Activated CD8-positive, alpha-beta memory T cell treated with anti-CD3 and anti-CD28 coated beads for 36 hours (primary cell): ENCODE results near the gene F9. TPM values are rescaled to one million over a fixed set of nuclear protein-coding genes. Genes with fewer than 3 reads are reported as not detected.
"Not testable (repeated sequence)": the region's sequence is repeated elsewhere in the genome, so short reads cannot be mapped to it uniquely, and the experiment has no call there.

ENCODE experiments used
- CTCF ChIA-PET: fragments of 350-600 bp; sonication (Branson Sonifier 250); formaldehyde crosslinking; loops from one replicate; lab custom pipeline; 2021; ENCODE audit warnings: antibody characterized with exemption; lab: Charles Lee
- POLR2A ChIA-PET: fragments of 350-600 bp; sonication (Branson Sonifier 250); formaldehyde crosslinking; loops from one replicate; lab custom pipeline; 2021; ENCODE audit warnings: antibody characterized with exemption; lab: Charles Lee
- total RNA-seq, 2 experiments: library from RNA; stranded (reverse); gene quantifications; one replicate each; pipeline ENCODE4 v1.2.3, GENCODE V29; 2021

The F9 gene
- total RNA-seq, result not detected

DNA sequence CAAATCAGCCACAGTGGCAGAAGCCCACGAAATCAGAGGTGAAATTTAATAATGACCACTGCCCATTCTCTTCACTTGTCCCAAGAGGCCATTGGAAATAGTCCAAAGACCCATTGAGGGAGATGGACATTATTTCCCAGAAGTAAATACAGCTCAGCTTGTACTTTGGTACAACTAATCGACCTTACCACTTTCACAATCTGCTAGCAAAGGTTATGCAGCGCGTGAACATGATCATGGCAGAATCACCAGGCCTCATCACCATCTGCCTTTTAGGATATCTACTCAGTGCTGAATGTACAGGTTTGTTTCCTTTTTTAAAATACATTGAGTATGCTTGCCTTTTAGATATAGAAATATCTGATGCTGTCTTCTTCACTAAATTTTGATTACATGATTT is at the start of gene F9:
F9 (plus strand) TSS at position 190 of the 400 bp plus-strand sequence; CDS start at position 216, 26 bp downstream.
- ChIA-PET CTCF (no interaction called here), POLR2A (no interaction called here)

DNA sequence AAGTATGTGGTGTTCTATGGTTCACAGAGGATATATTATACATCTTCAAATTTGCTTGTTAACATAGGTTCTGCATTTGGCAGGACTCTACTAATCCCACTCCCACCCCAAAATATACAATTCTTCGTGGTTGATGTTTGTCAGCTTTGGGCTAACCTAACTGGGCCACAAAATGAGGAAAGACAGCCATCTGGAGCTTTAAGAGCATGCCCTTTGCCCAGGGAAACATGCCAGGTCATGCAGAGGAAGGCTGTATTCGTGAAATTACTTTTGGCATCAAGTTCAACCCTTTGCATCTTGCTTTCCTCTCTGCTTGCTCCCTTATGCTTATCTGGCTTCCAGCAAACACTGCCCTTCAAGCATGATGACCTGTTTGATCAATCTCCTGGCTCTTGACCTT is 46.8 kb upstream of the F9 start:
- CTCF ChIA-PET, result no interaction called here
- POLR2A ChIA-PET, result no interaction called here

DNA sequence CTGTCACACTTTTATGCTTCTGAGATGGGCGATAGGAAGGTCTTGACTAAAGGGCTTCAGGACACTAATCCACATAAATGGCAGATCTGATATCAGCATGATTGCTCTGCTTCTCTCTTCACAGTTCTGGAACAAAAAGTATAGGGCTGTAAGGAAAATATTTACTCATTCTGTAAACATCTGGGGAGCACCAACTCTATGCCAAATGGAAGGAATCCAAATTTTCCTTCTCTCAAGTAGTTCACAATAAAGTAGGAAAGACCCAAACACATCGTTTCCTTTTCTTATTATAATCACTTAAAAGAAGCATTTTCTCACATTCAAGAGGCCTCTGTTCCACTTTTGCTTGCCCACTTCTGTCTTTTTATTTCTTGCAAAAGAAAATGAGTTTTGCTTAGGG is 45.9 kb upstream of the F9 start:
- ChIA-PET CTCF (no interaction called here), POLR2A (no interaction called here)

DNA sequence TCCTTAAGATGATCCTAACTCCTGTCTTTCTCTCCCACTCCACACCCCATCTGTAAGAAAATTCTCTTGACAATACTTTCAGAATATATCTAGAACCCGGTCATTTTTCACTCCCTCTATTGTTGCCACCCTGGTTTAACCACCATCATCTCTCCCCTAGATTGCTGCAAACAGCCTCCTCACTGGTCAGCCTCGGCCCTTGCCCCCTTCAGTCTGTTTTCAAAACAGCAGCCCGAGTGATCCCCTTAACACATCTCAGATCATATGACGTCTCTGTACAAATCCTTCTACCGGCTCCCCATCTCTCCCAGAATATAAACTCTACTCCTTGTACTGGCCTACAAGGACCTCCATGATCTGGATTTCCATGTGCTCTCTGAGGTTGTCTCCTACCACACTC is 35.2 kb upstream of the F9 start:
- ChIA-PET POLR2A (no interaction called here), CTCF (no interaction called here)

DNA sequence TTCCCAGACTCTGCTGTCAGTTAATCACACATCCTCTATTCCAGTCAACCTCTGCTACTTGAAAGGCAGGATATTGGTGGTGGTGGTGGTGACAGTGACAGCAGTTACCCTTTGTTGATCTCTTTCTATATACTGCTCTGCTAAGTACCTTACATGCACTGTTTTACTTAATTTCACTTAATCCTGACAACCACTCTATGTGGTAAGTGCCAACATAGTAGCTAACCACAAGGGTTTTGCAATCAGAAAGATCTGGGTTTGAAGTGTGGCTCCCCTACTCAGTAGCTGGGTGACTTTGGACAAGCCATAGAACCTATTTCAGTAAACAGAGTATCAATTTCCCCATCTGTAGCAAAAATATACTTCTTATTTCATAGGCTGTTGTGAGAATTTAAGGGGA is 24.2 kb upstream of the F9 start:
- POLR2A ChIA-PET, result no interaction called here
- CTCF ChIA-PET, result no interaction called here

DNA sequence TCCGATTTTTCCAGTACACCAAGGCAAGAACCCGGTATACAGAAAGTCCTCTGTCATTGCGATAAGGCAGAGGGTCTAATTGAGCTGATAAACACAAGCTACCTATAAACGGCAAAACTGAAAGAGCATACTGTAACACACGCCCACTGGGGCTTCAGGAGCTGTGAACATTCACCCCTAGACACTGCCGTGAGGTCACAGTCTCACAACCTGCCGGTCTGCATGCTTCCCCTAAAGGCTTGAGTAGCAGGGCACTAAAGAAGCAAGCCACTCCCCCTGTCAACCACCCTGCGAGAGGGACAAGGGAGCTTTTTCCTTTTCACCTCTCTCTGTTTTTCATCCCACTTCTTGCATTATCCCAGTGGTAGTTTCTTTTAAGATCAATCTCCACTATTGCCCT is 22.4 kb upstream of the F9 start:
- CTCF ChIA-PET, result interaction anchor here (0.6 kb wide), 1 partner anchor 402 kb away, joined by 3 read pairs; no protein-coding TSS in a partner anchor
- POLR2A ChIA-PET, result no interaction called here

DNA sequence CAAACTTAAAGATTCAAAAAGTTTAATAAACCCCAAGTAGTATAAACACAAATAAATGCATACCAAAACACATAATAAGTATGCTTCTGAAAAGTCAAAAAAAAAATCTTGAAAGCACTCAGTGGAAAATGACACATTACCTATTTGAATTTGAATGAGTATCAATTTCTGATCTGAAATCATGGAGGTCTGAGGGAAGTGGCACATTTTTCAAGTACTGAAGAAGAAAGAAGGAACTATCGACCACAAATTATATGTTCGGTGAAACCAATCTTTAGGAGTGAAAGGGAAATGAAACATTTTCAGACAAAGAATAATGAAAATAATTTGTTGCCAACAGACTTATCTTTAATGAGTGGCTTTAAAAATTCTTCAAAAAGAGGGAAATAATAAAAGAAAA is 12.1 kb upstream of the F9 start:
- ChIA-PET CTCF (no interaction called here), POLR2A (no interaction called here)

DNA sequence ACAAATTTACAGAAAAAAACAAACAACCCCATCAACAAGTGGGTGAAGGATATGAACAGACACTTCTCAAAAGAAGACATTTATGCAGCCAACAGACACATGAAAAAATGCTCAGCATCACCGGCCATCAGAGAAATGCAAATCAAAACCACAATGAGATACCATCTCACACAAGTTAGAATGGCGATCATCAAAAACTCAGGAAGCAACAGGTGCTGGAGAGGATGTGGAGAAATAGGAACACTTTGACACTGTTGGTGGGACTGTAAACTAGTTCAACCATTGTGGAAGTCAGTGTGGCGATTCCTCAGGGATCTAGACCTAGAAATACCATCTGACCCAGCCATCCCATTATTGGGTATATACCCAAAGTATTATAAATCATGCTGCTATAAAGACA is 1.7 kb upstream of the F9 start:
- POLR2A ChIA-PET, CTCF ChIA-PET: not testable (repeated sequence)

DNA sequence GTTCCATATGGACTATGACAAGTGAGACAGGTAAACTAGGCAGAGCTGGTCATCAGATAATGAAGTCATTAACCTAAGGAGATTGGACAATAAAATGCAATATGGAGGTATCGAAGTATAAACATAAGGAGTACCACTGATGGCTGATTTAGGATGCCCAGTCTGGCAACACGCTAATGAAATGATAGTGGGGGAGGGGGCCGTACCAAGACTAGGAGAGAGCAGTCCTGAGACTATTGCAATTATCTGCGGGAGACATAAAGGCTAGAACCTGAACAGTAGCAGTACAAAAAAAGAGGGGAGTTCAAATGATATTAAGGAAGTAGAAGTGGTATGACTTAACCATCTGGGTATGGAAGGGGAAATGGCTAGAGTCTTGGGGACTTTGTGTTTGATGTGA is 2.3 kb downstream of the F9 start:
- ChIA-PET CTCF (no interaction called here), POLR2A (no interaction called here)

DNA sequence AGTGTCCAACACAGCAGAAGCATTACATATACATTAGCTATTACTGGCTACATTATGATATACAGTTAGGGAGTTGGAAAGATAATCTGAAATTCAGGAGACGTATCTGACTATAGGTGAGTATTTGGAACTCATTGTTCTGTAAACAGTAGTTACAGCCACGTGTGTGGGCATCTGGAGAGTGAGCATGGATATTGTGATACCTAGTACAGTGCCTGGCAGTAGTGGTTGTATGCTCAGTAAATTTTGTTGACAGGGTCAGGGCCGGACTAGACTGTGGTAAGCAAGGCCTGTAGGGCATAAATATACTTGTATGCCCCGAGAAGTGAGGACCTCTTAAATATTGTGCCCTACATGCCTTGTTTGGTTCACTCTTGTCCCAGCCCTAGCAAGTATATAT is 2.9 kb downstream of the F9 start:
- ChIA-PET POLR2A (no interaction called here), CTCF (no interaction called here)

DNA sequence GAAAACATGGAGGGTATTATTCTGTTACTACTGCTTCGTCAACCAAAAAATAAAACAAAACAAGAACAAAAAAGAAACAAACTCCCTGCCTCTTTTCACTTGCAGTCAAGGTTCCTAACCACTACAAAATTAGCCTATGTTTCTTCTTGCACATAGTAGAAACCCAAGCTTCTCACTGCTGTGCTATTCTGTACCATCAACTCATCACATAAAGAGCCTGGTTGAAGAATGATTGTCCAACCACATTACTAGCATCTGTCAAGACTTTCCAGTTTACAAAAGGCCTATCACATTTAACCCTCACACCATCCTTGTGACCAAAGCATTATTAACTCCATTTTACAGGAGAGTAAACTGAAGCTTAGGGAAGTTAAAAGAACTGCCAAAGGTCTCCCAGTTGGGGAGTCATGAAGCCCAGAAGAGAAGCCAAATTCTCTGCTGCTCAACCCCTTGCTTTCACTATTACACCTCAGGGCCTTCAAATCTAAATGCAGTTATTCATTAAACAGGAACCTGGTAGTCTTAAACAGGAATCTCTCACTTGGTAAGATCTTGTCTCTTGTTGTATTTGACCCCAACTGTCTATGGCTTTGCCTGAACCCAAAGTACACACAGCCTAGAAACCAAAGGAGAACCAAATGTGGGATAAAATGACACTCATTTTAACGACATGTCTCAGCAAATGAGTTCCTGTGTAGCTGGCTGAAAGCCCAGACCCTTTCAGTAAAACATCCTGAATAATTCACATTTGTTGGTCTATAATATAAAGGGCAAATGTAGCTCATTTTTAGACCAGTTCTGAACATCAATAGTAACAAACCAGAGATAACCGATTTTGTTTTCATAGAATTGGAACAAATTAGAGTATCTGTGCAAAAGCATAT is 8.6 kb downstream of the F9 start:
- POLR2A ChIA-PET, result no interaction called here
- CTCF ChIA-PET, result no interaction called here

DNA sequence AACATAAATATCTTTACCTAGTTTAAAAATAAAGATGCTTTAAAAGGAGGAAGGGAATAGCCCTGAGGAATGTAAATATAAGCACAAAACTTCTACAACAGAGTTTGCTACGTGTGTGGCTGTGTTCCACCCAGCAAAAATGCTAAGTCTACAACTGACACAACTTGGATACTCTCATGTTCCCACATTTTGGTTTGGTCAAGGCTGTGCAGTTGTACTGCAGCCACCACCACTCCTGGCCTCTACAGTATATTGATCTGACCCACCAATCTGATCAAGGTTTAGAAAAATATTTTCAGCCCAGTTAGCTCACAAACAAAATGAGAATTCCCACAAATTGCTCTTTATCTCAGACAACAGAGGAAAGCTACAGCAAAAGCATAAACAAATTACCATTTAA is 12.1 kb downstream of the F9 start:
- POLR2A ChIA-PET, result no interaction called here
- CTCF ChIA-PET, result no interaction called here

DNA sequence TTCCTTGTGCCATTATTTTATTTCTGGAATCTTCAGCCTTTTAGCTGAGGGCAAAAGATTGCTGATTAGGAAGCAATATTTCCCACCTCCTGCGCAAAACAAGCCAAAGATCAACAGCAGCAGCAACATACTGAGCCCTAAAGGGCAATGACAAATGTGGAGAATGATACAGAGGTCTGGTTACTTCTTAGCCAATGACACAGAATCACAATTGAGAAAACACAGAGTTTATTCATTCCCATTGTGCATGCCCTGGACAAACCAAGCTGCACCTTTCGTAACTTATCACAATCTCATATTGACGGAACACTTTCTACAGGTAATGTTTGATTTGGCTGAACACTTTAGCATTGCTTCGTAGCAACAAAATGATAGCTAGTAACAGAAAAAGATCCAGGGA is 13.4 kb downstream of the F9 start:
- ChIA-PET CTCF (no interaction called here), POLR2A (no interaction called here)

DNA sequence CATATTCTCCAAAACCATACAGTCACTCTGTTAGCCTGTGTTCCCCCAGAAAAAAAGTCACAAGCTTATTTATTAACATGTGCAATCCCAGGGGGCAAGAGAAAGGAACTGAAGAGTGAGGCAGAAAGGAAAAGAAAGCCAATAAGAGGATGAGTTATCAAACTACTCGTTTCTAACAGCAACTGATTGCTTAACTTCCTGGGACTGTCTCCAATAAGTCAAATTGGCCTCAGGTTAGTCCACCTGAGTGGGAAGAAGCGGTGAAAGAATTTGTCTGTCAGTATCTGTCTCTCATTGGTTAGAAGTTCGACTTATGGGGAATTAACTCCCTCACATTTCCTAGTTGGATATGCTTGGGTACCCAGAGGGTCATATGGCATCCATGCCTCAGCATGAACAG is 14.1 kb downstream of the F9 start:
- POLR2A ChIA-PET, result no interaction called here
- CTCF ChIA-PET, result no interaction called here

DNA sequence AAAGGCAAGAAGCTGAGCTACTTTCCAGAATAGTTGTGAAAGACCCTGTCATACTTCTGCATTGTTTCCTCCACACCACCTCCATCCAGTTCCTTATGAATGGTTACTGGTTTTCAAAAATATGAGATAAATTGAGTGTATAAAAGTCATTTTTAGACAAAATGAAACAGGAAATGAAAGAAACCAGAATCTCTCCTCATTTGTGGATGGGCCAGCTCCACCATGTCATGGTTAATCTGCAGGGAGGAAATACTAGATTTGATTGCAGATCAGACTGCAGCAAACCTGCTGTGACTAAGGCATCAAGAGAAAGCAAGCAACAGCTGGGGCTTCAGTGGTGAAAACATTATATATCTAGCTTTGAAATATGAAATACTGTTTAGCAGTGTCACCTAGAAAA is 23.8 kb downstream of the F9 start:
- CTCF ChIA-PET, result no interaction called here

DNA sequence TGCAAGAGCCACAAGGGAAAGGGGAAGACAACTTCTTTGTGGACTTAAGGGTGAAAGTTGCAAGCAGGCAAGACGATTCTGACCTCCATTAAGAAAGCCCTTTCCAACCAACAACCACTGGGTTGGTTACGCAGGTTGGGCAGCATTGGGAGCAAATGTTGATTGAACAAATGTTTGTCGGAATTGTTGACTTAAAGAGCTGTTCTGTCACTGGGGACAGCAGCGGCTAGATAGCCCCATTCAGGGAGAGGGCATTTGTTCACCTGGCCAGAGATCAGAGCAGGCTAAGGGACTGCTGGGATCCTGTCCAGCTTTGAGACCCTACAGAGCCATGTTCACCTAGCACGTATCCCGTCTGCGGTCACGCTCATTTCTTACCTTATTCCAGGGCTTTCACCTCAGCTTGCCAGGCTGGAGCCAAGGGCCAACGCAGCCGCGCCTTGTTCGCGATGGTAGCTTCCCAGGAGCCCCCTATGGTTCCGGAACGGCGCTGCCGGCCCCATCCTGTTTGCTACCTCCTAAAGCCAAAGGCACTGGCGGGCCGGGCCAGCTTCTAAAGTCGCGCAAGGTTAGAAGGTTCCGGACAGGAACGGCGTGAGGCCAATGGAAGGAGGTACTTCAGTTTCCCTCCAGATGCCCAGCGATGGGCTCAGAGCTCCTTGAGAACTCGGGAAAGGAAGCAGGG is 24.6 kb downstream of the F9 start:
- ChIA-PET CTCF (no interaction called here), POLR2A (no interaction called here)

More for the DNA sequence above, 23.8 kb downstream of the F9 start:
- POLR2A ChIA-PET, result no interaction called here

DNA sequence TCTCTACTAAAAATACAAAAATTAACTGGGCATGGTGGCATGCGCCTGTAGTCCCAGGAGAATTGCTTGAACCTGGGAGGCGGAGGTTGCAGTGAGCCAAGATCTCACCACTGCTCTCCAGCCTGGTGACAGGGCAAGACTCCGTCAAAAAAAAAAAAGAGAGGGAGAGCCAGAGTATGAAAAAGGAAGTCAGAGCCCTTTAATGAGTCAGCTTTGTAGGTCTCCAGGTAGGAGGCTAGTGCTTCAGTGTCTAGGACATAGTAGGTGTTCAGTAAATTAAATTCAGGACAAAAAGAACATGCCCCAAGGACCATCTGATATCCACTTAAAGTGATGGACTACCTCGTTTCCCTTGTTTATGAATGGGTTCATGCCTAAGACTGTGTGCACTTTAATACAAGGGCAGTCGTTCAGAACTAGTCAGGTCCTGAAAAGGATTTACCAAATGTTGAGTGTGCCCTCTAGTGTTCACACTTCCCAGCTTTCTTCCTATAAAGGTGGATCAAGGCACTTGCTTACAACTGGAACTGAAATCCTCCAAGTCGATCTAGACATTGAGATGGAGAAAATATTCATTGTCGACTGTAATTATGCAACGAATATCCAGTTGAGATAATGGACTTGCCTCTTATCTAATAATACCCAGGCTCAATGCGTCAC is 29.0 kb downstream of the F9 start:
- CTCF ChIA-PET, result no interaction called here
- POLR2A ChIA-PET, result no interaction called here

DNA sequence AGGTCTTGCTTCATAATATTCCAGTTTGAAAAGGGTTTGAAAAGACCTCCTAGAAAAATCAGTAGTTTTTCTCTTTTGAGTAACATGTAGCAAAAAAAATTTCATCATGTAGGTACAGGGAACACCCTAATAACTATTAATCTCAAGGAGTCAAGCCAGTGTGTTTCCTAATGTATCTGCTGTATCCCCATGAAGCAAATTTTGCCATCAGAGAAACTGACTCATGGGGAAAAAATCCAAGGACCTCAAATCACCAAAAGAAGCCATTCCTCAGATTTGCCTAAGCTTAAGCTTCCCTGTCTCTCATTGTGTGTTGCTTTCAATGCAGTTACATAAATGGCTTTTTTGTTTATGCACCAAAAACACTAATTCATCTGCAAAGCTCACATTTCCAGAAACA is 29.7 kb downstream of the F9 start:
- ChIA-PET POLR2A (no interaction called here), CTCF (no interaction called here)

DNA sequence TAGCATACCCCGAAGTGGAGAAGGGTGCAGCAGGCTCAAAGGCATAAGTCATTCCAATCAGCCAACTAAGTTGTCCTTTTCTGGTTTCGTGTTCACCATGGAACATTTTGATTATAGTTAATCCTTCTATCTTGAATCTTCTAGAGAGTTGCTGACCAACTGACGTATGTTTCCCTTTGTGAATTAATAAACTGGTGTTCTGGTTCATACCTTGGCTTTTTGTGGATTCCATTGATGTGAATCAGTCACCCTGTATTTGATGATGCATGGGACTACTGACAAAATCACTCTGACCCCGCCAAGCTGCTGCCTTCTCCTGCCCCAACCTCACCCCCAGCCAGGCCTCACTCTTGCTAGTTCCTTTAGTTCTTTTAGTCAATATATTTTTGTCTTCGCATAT is 32.7 kb downstream of the F9 start:
- CTCF ChIA-PET, result no interaction called here
- POLR2A ChIA-PET, result no interaction called here

DNA sequence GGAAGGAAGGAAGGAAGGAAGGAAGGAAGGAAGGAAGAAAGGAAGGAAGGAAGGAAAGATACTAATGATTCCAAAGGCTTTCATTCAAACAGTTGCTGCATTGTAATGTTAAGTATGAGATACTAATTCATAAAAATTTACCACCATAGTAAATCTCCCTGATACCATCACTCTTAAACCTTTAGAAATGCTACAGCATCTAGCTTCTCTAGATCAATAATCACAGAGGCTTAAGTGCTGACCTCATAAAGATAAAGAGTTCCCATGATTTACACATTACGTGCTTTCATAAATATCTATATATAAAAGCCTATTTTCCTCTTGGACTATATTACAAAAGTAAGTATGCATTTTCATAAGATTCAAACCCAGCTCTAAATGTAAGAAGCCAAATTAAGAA is 36.4 kb downstream of the F9 start:
- ChIA-PET CTCF (no interaction called here), POLR2A (no interaction called here)

DNA sequence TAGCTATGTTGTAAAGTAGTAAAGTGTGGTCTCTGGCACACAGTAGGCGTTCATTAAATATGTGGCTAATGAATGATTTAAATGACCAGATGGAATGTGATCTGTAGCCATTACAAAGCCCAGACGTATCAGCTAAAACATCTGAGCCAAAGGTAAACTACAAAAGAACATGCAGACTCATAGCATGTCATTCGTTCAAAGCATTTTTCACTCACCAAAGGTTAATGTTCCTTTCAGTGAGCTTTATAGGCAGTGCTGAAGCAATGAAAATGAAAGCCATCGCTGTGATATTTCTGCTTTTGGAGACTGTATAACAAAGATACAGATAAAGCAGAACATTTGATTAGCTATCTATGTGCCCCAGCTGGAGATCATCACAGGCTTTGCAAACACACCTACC is 50.5 kb downstream of the F9 start:
- POLR2A ChIA-PET, result no interaction called here
- CTCF ChIA-PET, result no interaction called here
